Suprapubic skin (tissue), 4 donors: ENCODE data around the gene PDIA2.

Experiments
- EP300 ChIP-seq: sonication (generic); formaldehyde crosslinking; IDR thresholded peaks from one replicate; pipeline ENCODE4 v1.6.1; 2017; ENCODE audit warnings: antibody characterized with exemption
- POLR2A ChIP-seq, 2 donors: fragments of 450-650 bp; IDR thresholded peaks; one replicate each; pipeline ENCODE4 v1.6.1; 2017; ENCODE audit warnings: antibody characterized with exemption in 2 of 2, mild to moderate bottlenecking in 2 of 2, moderate library complexity in 2 of 2
- POLR2AphosphoS5 ChIP-seq, 3 donors: sonication (generic); formaldehyde crosslinking; IDR thresholded peaks; one replicate each; pipeline ENCODE4 v1.6.1; 2017; ENCODE audit warnings: antibody characterized with exemption in 3 of 3
- TF ChIP-seq, protein P1 (sequence below), 2 donors: fragments of 200-600 bp in 1 of 2; fragments of 450-650 bp in 1 of 2; sonication (generic) in 1 of 2; IDR thresholded peaks; one replicate each; pipeline ENCODE4 v1.5.1; 2016 to 2019; ENCODE audit warnings: antibody characterized with exemption in 2 of 2, mild to moderate bottlenecking in 1 of 2, moderate library complexity in 1 of 2

DNA sequence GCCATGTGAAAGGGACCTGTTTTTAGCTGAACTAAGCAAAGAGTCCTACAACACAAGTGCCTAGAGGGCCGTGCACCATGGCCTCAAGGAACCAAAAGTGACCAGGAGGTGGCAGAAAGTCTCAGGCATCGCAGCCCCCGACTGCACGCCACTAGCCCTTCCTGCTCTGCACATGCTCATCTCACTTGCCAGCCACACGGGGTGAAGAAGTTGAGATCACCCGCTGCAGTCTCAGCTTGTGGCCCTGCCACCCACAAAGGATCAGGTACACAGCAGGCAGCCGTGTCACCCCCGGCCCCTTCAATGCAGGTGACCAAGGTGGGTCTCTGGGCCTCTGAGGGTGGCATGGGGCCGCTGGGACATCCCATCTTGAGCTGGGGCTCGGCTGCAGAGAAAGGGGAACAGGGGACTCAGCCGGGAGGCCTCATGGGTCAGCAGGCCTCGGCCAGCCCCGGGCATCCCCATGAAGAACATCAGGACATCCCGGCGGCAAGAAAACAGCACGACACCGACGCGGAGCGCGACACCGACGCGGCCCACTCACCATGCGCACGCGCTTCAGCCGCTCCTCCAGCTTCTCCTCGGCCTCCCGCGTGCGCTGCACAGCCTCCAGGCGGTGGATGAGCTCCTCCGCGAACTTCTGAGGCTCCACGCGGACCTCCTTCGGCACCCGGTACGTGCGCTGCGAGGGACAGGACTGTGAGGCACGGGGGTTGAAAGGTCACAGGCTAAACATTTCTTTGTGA, 21.0 kb downstream of the PDIA2 start:
- TF ChIP-seq, protein P1, sequence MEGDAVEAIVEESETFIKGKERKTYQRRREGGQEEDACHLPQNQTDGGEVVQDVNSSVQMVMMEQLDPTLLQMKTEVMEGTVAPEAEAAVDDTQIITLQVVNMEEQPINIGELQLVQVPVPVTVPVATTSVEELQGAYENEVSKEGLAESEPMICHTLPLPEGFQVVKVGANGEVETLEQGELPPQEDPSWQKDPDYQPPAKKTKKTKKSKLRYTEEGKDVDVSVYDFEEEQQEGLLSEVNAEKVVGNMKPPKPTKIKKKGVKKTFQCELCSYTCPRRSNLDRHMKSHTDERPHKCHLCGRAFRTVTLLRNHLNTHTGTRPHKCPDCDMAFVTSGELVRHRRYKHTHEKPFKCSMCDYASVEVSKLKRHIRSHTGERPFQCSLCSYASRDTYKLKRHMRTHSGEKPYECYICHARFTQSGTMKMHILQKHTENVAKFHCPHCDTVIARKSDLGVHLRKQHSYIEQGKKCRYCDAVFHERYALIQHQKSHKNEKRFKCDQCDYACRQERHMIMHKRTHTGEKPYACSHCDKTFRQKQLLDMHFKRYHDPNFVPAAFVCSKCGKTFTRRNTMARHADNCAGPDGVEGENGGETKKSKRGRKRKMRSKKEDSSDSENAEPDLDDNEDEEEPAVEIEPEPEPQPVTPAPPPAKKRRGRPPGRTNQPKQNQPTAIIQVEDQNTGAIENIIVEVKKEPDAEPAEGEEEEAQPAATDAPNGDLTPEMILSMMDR (IDR thresholded peaks at IDR 0.05) = no peak
- TF ChIP-seq POLR2AphosphoS5 (IDR thresholded peaks at IDR 0.05) (no peak), POLR2A (IDR thresholded peaks at IDR 0.05) (no peak), EP300 (no peak)
